ENCODE measurements around the gene UTS2R. TPM values are rescaled to one million over a fixed set of nuclear protein-coding genes. Genes with fewer than 3 reads are reported as not detected.
"Not testable (repeated sequence)": the region's sequence is repeated elsewhere in the genome, so short reads cannot be mapped to it uniquely, and the experiment has no call there.

Gene UTS2R
- total RNA-seq, 2 donors from 2014 or later = not detected

- Histone ChIP-seq H3K36me3 (replicated peaks in 1 of 2; ENCODE audit: insufficient read depth in 1 of 2, low read depth in 2 of 2) (no peaks in the 10 kb centered on the region), H3K4me3 (no peak overlapping the region), H3K4me1 (peaks cover 29% of the 10 kb centered on the region), H3K27me3 (peaks cover 12 to 21% of the 10 kb centered on the region in 2 donors), H3K9me3 (no peaks in the 10 kb centered on the region), H3K27ac (no peak overlapping the region)
- ATAC-seq (no peak), DNase-seq (no peak)
- TF ChIP-seq POLR2A (IDR thresholded peaks at IDR 0.05) = no peak
- no peak for TF ChIP-seq CTCF (IDR thresholded peaks at IDR 0.05)
- intact Hi-C loops (cut with DNase I) = no loop called here
- 88 to 90% methylated on average over 13 to 34 of the region's 37 CpGs for WGBS, 2 donors
These were observed 2.4 kb downstream of the UTS2R start for GRCh38 chr17:82373731-82374625.

- DNase-seq = no peak
- no peaks in the 10 kb centered on the region for H3K36me3 ChIP-seq (replicated peaks in 1 of 2; ENCODE audit: insufficient read depth in 1 of 2, low read depth in 2 of 2)
- intact Hi-C loops (cut with DNase I) = no loop called here
- TF ChIP-seq POLR2A (IDR thresholded peaks at IDR 0.05) (no peak), CTCF (IDR thresholded peaks at IDR 0.05) (no peak)
- no peak for ATAC-seq
- peaks cover 29% of the 10 kb centered on the region for H3K4me1 ChIP-seq
- H3K9me3 ChIP-seq = no peaks in the 10 kb centered on the region
- H3K4me3 ChIP-seq = no peak overlapping the region
- 49 to 72% methylated on average over 33 to 70 of the region's 79 CpGs for WGBS, 2 donors
- H3K27me3 ChIP-seq = peaks cover 12 to 21% of the 10 kb centered on the region in 2 donors
- no peak overlapping the region for H3K27ac ChIP-seq
These were observed 3.2 kb downstream of the UTS2R start for GRCh38 chr17:82374626-82375331.

- H3K36me3 ChIP-seq (replicated peaks in 1 of 2; ENCODE audit: insufficient read depth in 1 of 2, low read depth in 2 of 2) = no peaks in the 10 kb centered on the region
- 68 to 70% methylated on average over 31 to 38 of the region's 46 CpGs for WGBS, 2 donors
- peaks cover 12 to 20% of the 10 kb centered on the region in 2 donors for H3K27me3 ChIP-seq
- no peaks in the 10 kb centered on the region for H3K9me3 ChIP-seq
- H3K4me1 ChIP-seq = peaks cover 26% of the 10 kb centered on the region
- no peak overlapping the region for H3K27ac ChIP-seq
- intact Hi-C loops (cut with DNase I) = no loop called here
- TF ChIP-seq POLR2A (IDR thresholded peaks at IDR 0.05) (no peak), CTCF (IDR thresholded peaks at IDR 0.05) (no peak)
- ATAC-seq (no peak), DNase-seq (no peak)
- H3K4me3 ChIP-seq = no peak overlapping the region
These were observed 3.9 kb downstream of the UTS2R start for GRCh38 chr17:82375359-82376041.

- H3K9me3 ChIP-seq = no peaks in the 10 kb centered on the region
- H3K27me3 ChIP-seq = peaks cover 6 to 13% of the 10 kb centered on the region in 2 donors
- no peak overlapping the region for H3K4me3 ChIP-seq
- peaks cover 19% of the 10 kb centered on the region for H3K4me1 ChIP-seq
- no peaks in the 10 kb centered on the region for H3K36me3 ChIP-seq (replicated peaks in 1 of 2; ENCODE audit: insufficient read depth in 1 of 2, low read depth in 2 of 2)
- TF ChIP-seq CTCF (IDR thresholded peaks at IDR 0.05) = no peak
- no peak for TF ChIP-seq POLR2A (IDR thresholded peaks at IDR 0.05)
- WGBS, 2 donors = 74 to 75% methylated on average over 2 to 16 of the region's 16 CpGs
- no peak for DNase-seq
- no peak overlapping the region for H3K27ac ChIP-seq
- no peak for ATAC-seq
- intact Hi-C loops (cut with DNase I) = no loop called here
These were observed 4.6 kb downstream of the UTS2R start for GRCh38 chr17:82376042-82376730.

- H3K27ac ChIP-seq; DNase-seq; H3K36me3 ChIP-seq (replicated peaks in 1 of 2; ENCODE audit: insufficient read depth in 1 of 2, low read depth in 2 of 2); H3K27me3 ChIP-seq; intact Hi-C loops (cut with DNase I); H3K4me3 ChIP-seq; H3K9me3 ChIP-seq; H3K4me1 ChIP-seq; ATAC-seq: not testable (repeated sequence)
- 37 to 61% methylated on average over 4 to 5 of the region's 5 CpGs for WGBS, 2 donors
These were observed 5.7 kb downstream of the UTS2R start for GRCh38 chr17:82377294-82377693.

Measured in body of pancreas (tissue), 4 donors.